Hematopoietic multipotent progenitor cell treated with erythropoietin and hydrocortisone succinate and interleukin-3 and kit ligand, for 6 days (in vitro differentiated cells): Measurements from ENCODE around the gene OBSL1.

Experiments used
- DNase-seq: peaks from one replicate; pipeline ENCODE4 v3.0.0-alpha.2; 2015

Gene OBSL1

DNA sequence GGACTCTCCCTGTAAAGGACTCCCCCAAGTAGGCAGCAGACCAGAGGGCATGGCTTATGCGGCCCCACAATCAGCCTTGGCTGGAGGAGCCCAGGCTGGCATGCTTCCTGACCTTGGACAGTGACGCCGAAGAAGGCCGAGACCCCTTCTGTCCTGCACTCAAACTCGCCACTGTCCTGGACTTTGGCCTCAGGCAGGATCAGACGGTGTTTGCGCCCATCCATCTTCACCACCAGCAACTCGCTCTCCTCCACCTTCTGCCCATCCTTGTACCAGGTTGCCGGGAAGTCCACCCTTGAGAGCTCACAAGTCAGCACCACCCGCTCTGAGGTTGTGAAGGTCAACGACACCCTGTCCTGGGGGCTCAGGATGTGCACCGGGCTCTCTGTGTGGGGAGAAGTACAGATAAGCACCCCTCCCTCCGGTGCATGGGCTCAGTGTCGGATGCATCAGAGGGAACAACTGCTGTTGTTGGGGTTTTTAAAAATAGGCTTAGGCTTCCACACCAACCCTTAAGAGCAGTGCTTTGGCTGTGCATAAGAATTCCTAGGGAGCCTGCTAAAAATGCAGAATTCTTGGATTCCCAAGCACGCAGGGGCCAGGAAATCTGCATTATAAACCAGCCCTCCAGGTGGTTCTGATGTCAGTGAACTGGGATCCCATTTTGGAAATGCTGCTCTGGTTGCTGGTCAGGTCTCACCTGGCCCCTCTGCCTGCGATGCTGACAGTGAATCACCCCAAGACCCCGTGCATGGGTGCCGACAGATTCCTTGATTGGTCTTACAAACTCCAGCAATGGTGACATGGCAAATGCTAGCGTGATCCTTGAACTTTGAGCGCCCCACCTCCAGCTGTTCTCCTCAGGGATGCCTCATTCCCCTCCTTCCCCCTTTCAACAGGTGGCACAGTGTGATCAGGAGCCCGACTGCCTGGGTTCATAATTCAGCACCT lies 5.9 kb downstream of the OBSL1 start:
- DNase-seq, result no peak

GRCh38 chr2:219563271-219563928 lies 7.9 kb downstream of the OBSL1 start:
- no peak for DNase-seq

GRCh38 chr2:219562049-219563020 lies 9.0 kb downstream of the OBSL1 start:
- DNase-seq, result no peak

- DNase-seq, result no peak
Measured at GRCh38 chr2:219561179-219562048, 9.9 kb downstream of the OBSL1 start.

- DNase-seq, result no peak
Measured at GRCh38 chr2:219560893-219561178, 10.5 kb downstream of the OBSL1 start.

DNA sequence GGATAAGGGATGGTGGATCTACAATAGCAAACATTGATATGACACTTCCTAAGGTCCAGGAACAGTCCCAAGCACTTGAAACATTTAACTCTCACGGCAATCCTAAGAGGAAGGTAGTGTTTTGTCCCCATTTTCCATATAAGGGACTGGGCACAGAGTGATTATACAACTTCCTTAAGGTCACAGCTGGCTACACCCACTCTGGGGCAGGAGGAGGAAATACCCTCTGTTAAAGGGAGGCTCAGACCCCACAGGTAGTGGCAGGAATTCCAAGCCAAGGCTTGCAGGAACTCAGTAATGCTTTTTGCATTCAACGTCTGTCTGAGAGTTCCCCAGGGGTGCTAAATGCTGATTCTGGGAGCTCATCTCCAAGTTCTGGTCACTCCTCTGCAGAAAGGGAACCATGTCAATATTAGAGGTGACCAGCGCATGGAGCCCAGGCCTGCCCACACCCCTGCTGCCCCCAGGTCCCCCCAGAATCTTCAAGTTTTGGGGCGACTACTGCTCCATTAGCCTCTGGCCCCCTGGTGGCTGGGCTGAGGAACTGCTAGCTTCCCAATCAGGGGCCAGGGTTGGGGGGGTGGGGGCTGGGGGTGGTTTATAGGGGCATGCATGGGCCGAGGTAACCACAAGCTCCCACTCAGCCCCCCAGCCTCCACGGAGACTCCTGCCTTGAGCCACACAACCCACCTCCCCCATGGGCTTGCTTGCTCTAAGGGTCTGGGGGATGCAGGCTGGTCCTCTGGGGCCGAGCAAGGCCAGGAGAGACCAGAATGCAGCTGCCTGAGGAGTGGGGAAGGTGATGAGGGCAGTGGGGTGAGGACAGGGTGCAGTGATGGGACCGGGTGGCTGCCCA lies 11.1 kb downstream of the OBSL1 start:
- DNase-seq, result peak; percentile 47

- DNase-seq, result no peak
Measured at GRCh38 chr2:219559156-219559915, 12.0 kb downstream of the OBSL1 start.

GRCh38 chr2:219557791-219558785 lies 13.3 kb downstream of the OBSL1 start:
- DNase-seq, result no peak

DNA sequence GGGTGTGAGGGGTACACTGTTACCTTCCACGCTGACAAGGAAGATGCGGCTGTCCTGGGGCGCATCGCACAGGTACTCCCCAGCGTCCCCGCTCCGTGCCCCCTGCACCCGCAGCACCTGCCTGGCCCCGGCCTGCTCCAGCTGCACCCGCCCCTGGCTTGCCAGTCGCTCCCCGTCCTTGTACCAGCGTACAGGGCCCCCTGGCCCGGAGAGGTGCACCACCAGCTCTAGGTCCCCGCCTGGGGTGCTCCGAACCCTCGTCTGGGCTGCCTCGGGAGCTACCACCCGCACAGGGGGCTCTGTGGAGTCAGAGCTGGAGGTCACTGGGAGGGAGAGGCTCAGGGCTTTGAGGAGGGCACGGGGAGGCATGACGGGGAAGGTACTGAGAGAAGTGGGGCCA lies 14.0 kb downstream of the OBSL1 start:
- DNase-seq, result no peak

GRCh38 chr2:219556413-219556812 lies 14.9 kb downstream of the OBSL1 start:
- no peak for DNase-seq

- DNase-seq, result no peak
Measured at GRCh38 chr2:219555956-219556355, 15.4 kb downstream of the OBSL1 start.

DNA sequence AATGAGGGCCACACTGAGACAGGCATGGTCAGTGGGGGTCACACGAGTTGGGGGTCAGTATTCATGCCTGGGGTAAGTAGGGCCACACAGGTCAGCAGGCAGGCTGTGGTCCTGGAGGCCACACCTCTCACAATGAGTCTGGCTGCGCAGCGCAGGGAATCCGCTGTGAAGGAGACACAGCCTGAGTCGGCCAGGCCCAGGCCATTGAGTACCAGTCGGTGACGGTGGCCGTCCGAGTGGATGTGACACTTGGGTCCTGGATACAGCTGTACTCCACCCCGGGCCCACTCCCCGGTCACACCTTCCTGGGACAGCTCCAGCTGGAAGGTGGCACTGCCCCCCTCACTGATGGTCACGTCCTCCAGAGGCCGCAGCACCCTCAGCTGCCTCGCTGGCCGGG lies 17.0 kb downstream of the OBSL1 start:
- DNase-seq, result no peak

- DNase-seq, result no peak
Measured at GRCh38 chr2:219553463-219553963, 17.8 kb downstream of the OBSL1 start.

DNA sequence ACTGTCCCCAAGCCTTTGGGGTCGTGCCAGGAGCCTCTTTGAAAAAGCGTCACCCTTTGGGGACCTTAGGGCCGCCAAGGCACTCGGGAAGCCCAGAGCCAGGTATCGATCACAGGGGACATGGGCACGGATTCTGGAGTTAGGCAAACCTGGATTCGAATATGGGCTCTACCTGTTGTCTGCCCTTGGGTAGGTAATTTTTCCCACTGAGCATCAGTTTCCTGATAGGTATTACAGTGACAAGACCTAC lies 18.2 kb downstream of the OBSL1 start:
- DNase-seq, result no peak

- DNase-seq, result peak; percentile 91
Measured at GRCh38 chr2:219552382-219553167, 18.8 kb downstream of the OBSL1 start.

DNA sequence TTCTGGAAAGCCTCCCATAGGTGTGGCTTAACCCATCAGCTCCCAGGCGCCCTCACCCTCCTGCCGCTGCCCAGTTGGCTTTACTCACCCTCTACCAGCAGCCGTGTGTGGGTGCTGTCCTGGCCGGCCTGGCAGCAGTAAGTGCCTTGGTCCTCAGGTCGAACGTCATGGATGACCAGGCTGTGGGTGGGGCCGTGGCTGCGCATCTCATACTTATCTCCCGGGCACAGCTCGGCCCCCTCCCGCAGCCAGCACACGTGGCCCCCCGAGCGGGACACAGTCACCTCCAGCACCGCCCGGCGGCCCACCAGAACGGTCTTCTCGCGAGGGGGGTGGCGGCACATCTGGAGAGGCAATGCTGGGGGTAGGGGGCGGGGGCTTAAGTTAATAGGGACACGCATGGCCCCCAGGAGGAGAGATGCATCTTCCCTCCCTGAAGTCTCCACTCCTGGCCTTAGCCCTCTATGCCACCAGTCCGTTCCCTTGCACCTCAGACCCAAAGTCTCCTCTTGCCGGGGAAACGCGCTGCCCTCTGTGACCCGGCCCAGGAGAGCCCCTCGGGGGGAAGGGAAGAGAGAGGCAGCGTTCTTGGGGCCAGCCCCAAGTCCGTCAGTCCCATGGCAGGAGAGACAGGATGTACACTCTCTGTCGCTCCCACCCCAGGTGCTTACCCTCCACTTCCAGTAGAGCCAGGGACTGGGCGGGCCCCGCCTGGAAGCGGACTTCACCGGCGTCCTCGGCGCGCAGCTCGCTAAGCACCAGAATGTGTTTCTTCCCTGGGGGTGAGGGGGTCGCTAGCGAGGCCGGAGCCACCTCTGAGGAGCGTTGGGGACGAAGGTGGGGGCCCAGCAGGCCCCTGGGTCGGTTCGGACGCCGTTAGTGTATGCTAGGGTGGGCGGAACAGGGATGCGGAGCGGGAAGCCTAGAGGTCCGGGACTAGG lies 19.6 kb downstream of the OBSL1 start:
- peak; percentile 39 for DNase-seq

DNA sequence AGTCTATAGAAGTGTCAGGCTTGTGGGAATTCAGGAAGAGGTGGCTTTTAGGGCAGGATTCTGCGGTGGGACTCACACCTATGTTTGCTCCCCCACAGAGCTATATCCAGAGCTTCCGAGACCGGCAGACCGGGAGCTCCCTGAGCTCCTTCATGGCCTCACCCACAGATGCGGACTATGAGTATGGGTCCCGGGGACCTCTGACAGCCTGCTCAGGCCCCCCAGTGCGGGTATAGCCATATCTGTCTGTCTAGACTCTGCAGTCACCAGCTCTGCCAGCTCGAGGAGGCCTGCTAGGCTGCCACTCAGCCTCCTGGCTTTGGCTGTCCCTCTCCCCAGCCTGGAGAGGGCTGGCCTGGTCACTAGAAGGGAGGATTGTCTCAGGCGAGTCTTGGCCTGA lies 21.7 kb downstream of the OBSL1 start:
- DNase-seq, result no peak
